Liver (tissue), 9 donors: ENCODE measurements around the gene DAZL. TPM values are rescaled to one million over a fixed set of nuclear protein-coding genes. Genes with fewer than 3 reads are reported as not detected.
"Not testable (repeated sequence)": the region's sequence is repeated elsewhere in the genome, so short reads cannot be mapped to it uniquely, and the experiment has no call there.

ENCODE experiments used
- DNase-seq: peaks from one replicate; pipeline ENCODE4 v3.0.0-alpha.2; 2017; ENCODE audit warnings: low spot score
- H3K27ac ChIP-seq, 2 donors: one replicate each; pipeline ENCODE4 v1.7.0; 2013; ENCODE audit warnings: inconsistent platforms in 2 of 2, low read length in 2 of 2, control low read depth in 1 of 2, low read depth in 1 of 2, mild to moderate bottlenecking in 1 of 2
- H3K27me3 ChIP-seq, 4 donors: one replicate each; pipeline versions ENCODE4 v1.6.1 to v1.7.0; 2013; ENCODE audit warnings: low read length in 3 of 4, inconsistent platforms in 1 of 4, mild to moderate bottlenecking in 1 of 4, moderate library complexity in 1 of 4; ENCODE audit not compliant: control insufficient read depth in 4 of 4, insufficient read depth in 4 of 4
- H3K36me3 ChIP-seq, 4 donors: one replicate each; pipeline versions ENCODE4 v1.6.1 to v1.7.0; 2013; ENCODE audit warnings: low read length in 3 of 4, mild to moderate bottlenecking in 3 of 4, low read depth in 1 of 4, moderate library complexity in 1 of 4; ENCODE audit not compliant: control insufficient read depth in 4 of 4, insufficient read depth in 3 of 4
- H3K4me1 ChIP-seq, 4 donors: one replicate each; pipeline versions ENCODE4 v1.6.1 to v1.7.0; 2013; ENCODE audit warnings: low read length in 3 of 4, mild to moderate bottlenecking in 3 of 4, moderate library complexity in 1 of 4; ENCODE audit not compliant: control insufficient read depth in 4 of 4, insufficient read depth in 4 of 4
- H3K4me3 ChIP-seq, 3 donors: one replicate each; pipeline versions ENCODE4 v1.6.1 to v1.7.0; 2013; ENCODE audit warnings: low read length in 3 of 3, control low read depth in 1 of 3, low read depth in 1 of 3, mild to moderate bottlenecking in 1 of 3
- H3K9ac ChIP-seq, 2 donors: one replicate each; pipeline ENCODE4 v1.7.0; 2013; ENCODE audit warnings: low read length in 2 of 2, mild to moderate bottlenecking in 2 of 2, moderate library complexity in 2 of 2, control low read depth in 1 of 2, low read depth in 1 of 2
- H3K9me3 ChIP-seq, 4 donors: one replicate each; pipeline versions ENCODE4 v1.6.1 to v1.7.0; 2013; ENCODE audit warnings: low read length in 3 of 4; ENCODE audit not compliant: control insufficient read depth in 4 of 4
- EGR1 ChIP-seq, 2 donors: IDR thresholded peaks; 2 replicates each; pipeline ENCODE4 v1.6.1; 2016 to 2018; ENCODE audit warnings: antibody characterized with exemption in 2 of 2, low read depth in 2 of 2
- FOXA1 ChIP-seq: IDR thresholded peaks from 2 replicates; pipeline ENCODE4 v1.6.1; 2016; ENCODE audit warnings: antibody characterized with exemption
- FOXA2 ChIP-seq: IDR thresholded peaks from 2 replicates; pipeline ENCODE4 v1.6.1; 2016; ENCODE audit warnings: antibody characterized with exemption
- GABPA ChIP-seq, 2 donors: IDR thresholded peaks in 1 of 2; conservative IDR thresholded peaks in 1 of 2; 2 replicates each; pipeline ENCODE4 v1.6.1; 2016; ENCODE audit warnings: antibody characterized with exemption in 2 of 2, mild to moderate bottlenecking in 1 of 2, moderate library complexity in 1 of 2
- HNF4A ChIP-seq, 2 donors: conservative IDR thresholded peaks; 2 replicates each; pipeline ENCODE4 v1.6.1; 2016; ENCODE audit warnings: antibody characterized with exemption in 2 of 2, mild to moderate bottlenecking in 2 of 2
- HNF4G ChIP-seq: IDR thresholded peaks from 2 replicates; pipeline ENCODE4 v1.6.1; 2016; ENCODE audit warnings: antibody characterized with exemption
- JUND ChIP-seq, 2 donors: IDR thresholded peaks; 2 replicates each; pipeline ENCODE4 v1.6.1; 2016; ENCODE audit warnings: antibody characterized with exemption in 2 of 2
- NR2F2 ChIP-seq: IDR thresholded peaks from 2 replicates; pipeline ENCODE4 v1.6.1; 2016; ENCODE audit warnings: antibody characterized with exemption
- RAD21 ChIP-seq, 2 donors: IDR thresholded peaks; 2 replicates each; pipeline ENCODE4 v1.6.1; 2016; ENCODE audit warnings: antibody characterized with exemption in 2 of 2, mild to moderate bottlenecking in 2 of 2
- RXRA ChIP-seq, 2 donors: IDR thresholded peaks; 2 replicates each; pipeline ENCODE4 v1.6.1; 2017 to 2018; ENCODE audit warnings: antibody characterized with exemption in 2 of 2, mild to moderate bottlenecking in 1 of 2
- SP1 ChIP-seq: IDR thresholded peaks from 2 replicates; pipeline ENCODE4 v1.6.1; 2018; ENCODE audit warnings: antibody characterized with exemption, mild to moderate bottlenecking
- TAF1 ChIP-seq: conservative IDR thresholded peaks from 2 replicates; pipeline ENCODE4 v1.6.1; 2016; ENCODE audit warnings: antibody characterized with exemption, mild to moderate bottlenecking
- YY1 ChIP-seq: IDR thresholded peaks from 2 replicates; pipeline ENCODE4 v1.6.1; 2016; ENCODE audit warnings: antibody characterized with exemption, mild to moderate bottlenecking
- WGBS: extraction: QIAGEN DNeasy Blood & Tissue Kit; methylation state at CpG from one replicate; pipeline ENCODE4 v1.1.7; 2013; 5-methylcytosine and 5-hydroxymethylcytosine counted together
- polyA plus RNA-seq, 2 donors: library from polyadenylated mRNA; stranded (reverse) in 1 of 2; unstranded in 1 of 2; fragments of 200-250 nt in 1 of 2; fragments of >200 nt in 1 of 2; fragmentation: Nextera tagmentation in 1 of 2; extraction: Ambion mirVana in 1 of 2; gene quantifications; one replicate each; pipeline versions ENCODE4 v1.2.1 to v1.2.3, GENCODE V29; 2013 to 2015
- total RNA-seq, 2 donors: library from RNA; depleted of rRNA; stranded (reverse); fragments of >200 nt; gene quantifications; one replicate each; pipeline ENCODE4 v1.2.3, GENCODE V29; 2014
- TF ChIP-seq, protein P1 (sequence below): IDR thresholded peaks from 2 replicates; pipeline ENCODE4 v1.6.1; 2016; ENCODE audit warnings: antibody characterized with exemption
- TF ChIP-seq, protein P2 (sequence below): IDR thresholded peaks from 2 replicates; pipeline ENCODE4 v1.6.1; 2016; ENCODE audit warnings: antibody characterized with exemption
- TF ChIP-seq, protein P3 (sequence below): IDR thresholded peaks from 2 replicates; pipeline ENCODE4 v1.6.1; 2016; ENCODE audit warnings: antibody characterized with exemption, mild to moderate bottlenecking
- TF ChIP-seq, protein P4 (sequence below): fragments of 150-350 bp; IDR thresholded peaks from 2 replicates; pipeline ENCODE4 v1.5.1; 2017; ENCODE audit warnings: improper control_type of control experiment, low read depth, low read length; ENCODE audit not compliant: missing input control
- TF ChIP-seq, protein P5 (sequence below): IDR thresholded peaks from 2 replicates; pipeline ENCODE4 v1.6.1; 2016; ENCODE audit warnings: antibody characterized with exemption
- donor health status: healthy.
- donor health status: healthy.
- donor health status: healthy.
- donor health status: healthy.
- donor health status: healthy.

Gene DAZL
- total and polyA plus RNA-seq, 4 donors: not detected

DNA sequence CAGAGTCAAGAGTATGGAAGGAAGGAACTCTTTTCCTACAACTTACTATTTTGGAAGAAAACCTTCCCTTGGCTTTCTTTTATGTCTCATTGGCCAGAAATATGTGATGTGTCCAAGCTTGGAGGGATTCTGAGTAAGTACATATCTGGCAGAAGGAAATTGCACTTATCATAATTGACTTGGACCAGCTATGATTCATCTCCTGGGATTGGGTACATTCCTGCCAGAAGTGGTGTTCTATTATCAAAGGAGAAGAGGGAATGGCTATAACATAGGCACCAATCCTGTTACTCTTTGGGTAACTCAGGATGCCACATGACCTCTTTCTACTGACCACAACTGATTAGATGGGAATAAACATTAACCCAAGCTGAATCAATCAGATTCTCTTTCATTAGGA is 13.5 kb upstream of the DAZL start (continued):
- no peak for TF ChIP-seq YY1
- TF ChIP-seq SP1: no peak
- TF ChIP-seq FOXA2: no peak
- no peak for TF ChIP-seq FOXA1
- no peak for TF ChIP-seq TAF1
- no peak for TF ChIP-seq JUND (IDR thresholded peaks at IDR 0.05)
- TF ChIP-seq, protein P1, sequence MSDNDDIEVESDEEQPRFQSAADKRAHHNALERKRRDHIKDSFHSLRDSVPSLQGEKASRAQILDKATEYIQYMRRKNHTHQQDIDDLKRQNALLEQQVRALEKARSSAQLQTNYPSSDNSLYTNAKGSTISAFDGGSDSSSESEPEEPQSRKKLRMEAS: no peak
- no peak for TF ChIP-seq HNF4A (conservative IDR thresholded peaks at IDR 0.05)

DNA sequence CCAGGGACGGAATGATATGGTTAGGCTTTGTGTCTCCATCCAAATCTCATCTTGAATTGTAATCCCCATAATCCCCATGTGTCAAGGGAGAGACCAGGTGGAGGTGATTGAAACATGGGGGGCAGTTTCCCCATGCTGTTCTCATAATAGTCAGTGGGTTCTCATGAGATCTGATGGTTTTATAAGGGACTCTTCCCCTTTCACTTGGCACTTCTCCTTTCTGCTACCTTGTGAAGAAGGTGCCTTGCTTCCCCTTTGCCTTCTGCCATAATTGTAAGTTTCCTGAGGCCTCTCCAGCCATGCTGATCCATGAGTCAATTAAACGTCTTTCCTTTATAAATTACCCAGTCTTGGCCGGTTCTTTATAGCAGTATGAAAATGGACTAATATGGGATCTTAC is 11.9 kb upstream of the DAZL start:
- not testable (repeated sequence) for H3K4me3 ChIP-seq, H3K27ac ChIP-seq, H3K4me1 ChIP-seq, H3K36me3 ChIP-seq, H3K27me3 ChIP-seq, DNase-seq, H3K9ac ChIP-seq, H3K9me3 ChIP-seq
- WGBS: 90% methylated on average over 3 of the region's 3 CpGs

DNA sequence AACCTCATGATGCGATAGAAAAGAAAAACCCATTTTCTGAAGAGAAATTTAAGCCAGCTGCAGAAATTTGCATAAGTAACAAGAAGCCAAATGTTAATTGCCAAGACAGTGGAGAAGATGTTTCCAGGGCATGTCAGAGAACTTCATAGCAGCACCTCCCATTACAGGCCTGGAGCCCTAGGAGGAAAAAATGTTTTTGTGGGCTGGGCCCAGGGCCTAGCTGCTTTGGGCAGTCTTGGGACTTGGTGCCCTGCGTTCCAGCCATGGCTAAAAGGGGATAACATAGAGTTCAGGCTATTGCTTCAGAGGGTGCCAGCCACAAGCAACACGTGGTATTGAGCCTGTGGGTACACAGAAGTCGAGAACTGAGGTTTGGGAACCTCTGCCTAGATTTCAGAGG is 10.9 kb upstream of the DAZL start:
- no peak overlapping the region for H3K4me3 ChIP-seq
- no peak for DNase-seq
- no peaks in the 10 kb centered on the region for H3K36me3 ChIP-seq
- no peaks in the 10 kb centered on the region for H3K27me3 ChIP-seq
- H3K9me3 ChIP-seq: peaks cover 0 to 1% (median 0%) of the 10 kb centered on the region in 4 donors
- no peak overlapping the region for H3K9ac ChIP-seq
- TF ChIP-seq EGR1 (IDR thresholded peaks at IDR 0.05; ENCODE audit: low read depth in 2 of 2) (no peak), JUND (IDR thresholded peaks at IDR 0.05) (no peak), FOXA2 (no peak), FOXA1 (no peak), NR2F2 (no peak), GABPA (IDR thresholded peaks at IDR 0.05 in 1 of 2, conservative IDR thresholded peaks at IDR 0.05 in 1 of 2) (no peak), TAF1 (no peak), YY1 (no peak), SP1 (no peak), RAD21 (IDR thresholded peaks at IDR 0.05) (no peak), HNF4G (no peak), HNF4A (conservative IDR thresholded peaks at IDR 0.05) (no peak), RXRA (IDR thresholded peaks at IDR 0.05) (no peak)
- TF ChIP-seq, protein P2, sequence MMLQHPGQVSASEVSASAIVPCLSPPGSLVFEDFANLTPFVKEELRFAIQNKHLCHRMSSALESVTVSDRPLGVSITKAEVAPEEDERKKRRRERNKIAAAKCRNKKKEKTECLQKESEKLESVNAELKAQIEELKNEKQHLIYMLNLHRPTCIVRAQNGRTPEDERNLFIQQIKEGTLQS: no peak
- TF ChIP-seq, protein P3, sequence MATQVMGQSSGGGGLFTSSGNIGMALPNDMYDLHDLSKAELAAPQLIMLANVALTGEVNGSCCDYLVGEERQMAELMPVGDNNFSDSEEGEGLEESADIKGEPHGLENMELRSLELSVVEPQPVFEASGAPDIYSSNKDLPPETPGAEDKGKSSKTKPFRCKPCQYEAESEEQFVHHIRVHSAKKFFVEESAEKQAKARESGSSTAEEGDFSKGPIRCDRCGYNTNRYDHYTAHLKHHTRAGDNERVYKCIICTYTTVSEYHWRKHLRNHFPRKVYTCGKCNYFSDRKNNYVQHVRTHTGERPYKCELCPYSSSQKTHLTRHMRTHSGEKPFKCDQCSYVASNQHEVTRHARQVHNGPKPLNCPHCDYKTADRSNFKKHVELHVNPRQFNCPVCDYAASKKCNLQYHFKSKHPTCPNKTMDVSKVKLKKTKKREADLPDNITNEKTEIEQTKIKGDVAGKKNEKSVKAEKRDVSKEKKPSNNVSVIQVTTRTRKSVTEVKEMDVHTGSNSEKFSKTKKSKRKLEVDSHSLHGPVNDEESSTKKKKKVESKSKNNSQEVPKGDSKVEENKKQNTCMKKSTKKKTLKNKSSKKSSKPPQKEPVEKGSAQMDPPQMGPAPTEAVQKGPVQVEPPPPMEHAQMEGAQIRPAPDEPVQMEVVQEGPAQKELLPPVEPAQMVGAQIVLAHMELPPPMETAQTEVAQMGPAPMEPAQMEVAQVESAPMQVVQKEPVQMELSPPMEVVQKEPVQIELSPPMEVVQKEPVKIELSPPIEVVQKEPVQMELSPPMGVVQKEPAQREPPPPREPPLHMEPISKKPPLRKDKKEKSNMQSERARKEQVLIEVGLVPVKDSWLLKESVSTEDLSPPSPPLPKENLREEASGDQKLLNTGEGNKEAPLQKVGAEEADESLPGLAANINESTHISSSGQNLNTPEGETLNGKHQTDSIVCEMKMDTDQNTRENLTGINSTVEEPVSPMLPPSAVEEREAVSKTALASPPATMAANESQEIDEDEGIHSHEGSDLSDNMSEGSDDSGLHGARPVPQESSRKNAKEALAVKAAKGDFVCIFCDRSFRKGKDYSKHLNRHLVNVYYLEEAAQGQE: no peak
- TF ChIP-seq, protein P1: no peak
- TF ChIP-seq, protein P4, sequence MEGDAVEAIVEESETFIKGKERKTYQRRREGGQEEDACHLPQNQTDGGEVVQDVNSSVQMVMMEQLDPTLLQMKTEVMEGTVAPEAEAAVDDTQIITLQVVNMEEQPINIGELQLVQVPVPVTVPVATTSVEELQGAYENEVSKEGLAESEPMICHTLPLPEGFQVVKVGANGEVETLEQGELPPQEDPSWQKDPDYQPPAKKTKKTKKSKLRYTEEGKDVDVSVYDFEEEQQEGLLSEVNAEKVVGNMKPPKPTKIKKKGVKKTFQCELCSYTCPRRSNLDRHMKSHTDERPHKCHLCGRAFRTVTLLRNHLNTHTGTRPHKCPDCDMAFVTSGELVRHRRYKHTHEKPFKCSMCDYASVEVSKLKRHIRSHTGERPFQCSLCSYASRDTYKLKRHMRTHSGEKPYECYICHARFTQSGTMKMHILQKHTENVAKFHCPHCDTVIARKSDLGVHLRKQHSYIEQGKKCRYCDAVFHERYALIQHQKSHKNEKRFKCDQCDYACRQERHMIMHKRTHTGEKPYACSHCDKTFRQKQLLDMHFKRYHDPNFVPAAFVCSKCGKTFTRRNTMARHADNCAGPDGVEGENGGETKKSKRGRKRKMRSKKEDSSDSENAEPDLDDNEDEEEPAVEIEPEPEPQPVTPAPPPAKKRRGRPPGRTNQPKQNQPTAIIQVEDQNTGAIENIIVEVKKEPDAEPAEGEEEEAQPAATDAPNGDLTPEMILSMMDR: no peak
- TF ChIP-seq, protein P5, sequence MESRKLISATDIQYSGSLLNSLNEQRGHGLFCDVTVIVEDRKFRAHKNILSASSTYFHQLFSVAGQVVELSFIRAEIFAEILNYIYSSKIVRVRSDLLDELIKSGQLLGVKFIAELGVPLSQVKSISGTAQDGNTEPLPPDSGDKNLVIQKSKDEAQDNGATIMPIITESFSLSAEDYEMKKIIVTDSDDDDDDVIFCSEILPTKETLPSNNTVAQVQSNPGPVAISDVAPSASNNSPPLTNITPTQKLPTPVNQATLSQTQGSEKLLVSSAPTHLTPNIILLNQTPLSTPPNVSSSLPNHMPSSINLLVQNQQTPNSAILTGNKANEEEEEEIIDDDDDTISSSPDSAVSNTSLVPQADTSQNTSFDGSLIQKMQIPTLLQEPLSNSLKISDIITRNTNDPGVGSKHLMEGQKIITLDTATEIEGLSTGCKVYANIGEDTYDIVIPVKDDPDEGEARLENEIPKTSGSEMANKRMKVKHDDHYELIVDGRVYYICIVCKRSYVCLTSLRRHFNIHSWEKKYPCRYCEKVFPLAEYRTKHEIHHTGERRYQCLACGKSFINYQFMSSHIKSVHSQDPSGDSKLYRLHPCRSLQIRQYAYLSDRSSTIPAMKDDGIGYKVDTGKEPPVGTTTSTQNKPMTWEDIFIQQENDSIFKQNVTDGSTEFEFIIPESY: no peak
- 93% methylated on average over 4 of the region's 4 CpGs for WGBS
- H3K27ac ChIP-seq: no peak overlapping the region
- peaks cover 0 to 9% (median 0%) of the 10 kb centered on the region in 4 donors for H3K4me1 ChIP-seq
